Nephron (organoid): ENCODE results near the gene GPR142.

Source experiments
- H3K27ac Mint-ChIP-seq, 3 experiments: 2 replicates each; pipeline ENCODE4 v1.8.0; 2020; ENCODE audit warnings: mixed read lengths in 3 of 3, mild to moderate bottlenecking in 2 of 3, moderate library complexity in 1 of 3
- H3K27me3 Mint-ChIP-seq: 2 replicates; pipeline ENCODE4 v1.8.0; 2021; ENCODE audit warnings: low read depth, mild to moderate bottlenecking, moderate library complexity, mixed read lengths
- H3K36me3 Mint-ChIP-seq: 2 replicates; pipeline ENCODE4 v1.8.0; 2020; ENCODE audit warnings: low read depth, mixed read lengths
- H3K4me1 Mint-ChIP-seq: 2 replicates; pipeline ENCODE4 v1.8.0; 2020; ENCODE audit warnings: mixed read lengths
- H3K4me3 Mint-ChIP-seq, 3 experiments: 2 replicates each; pipeline ENCODE4 v1.8.0; 2020; ENCODE audit warnings: mild to moderate bottlenecking in 3 of 3, mixed read lengths in 3 of 3, moderate library complexity in 2 of 3
- H3K9me3 Mint-ChIP-seq: 2 replicates; pipeline ENCODE4 v1.8.0; 2020; ENCODE audit warnings: mixed read lengths
- CTCF ChIP-seq, 3 experiments: fragments of 200-600 bp; sonication (generic); IDR thresholded peaks; one replicate each; pipeline ENCODE4 v1.5.0; 2021; ENCODE audit warnings: antibody characterized with exemption in 3 of 3; ENCODE audit not compliant: unreplicated experiment in 3 of 3

Gene GPR142

GRCh38 chr17:74340470-74341023, 26.8 kb upstream of the GPR142 start:
- no peak overlapping the region for H3K4me3 Mint-ChIP-seq
- H3K36me3 Mint-ChIP-seq, result no peaks in the 10 kb centered on the region
- no peak overlapping the region for H3K27ac Mint-ChIP-seq
- peaks cover 30% of the 10 kb centered on the region for H3K27me3 Mint-ChIP-seq
- H3K9me3 Mint-ChIP-seq, result no peaks in the 10 kb centered on the region
- H3K4me1 Mint-ChIP-seq, result peaks cover 12% of the 10 kb centered on the region
- no peak for TF ChIP-seq CTCF (IDR thresholded peaks at IDR 0.05; ENCODE audit: unreplicated experiment in 3 of 3)

GRCh38 chr17:74342224-74342623, 25.1 kb upstream of the GPR142 start:
- Mint-ChIP-seq H3K4me1 (peaks cover 7% of the 10 kb centered on the region), H3K27me3 (peaks cover 21% of the 10 kb centered on the region), H3K36me3 (no peaks in the 10 kb centered on the region), H3K4me3 (no peak overlapping the region), H3K9me3 (no peaks in the 10 kb centered on the region), H3K27ac (no peak overlapping the region)
- TF ChIP-seq CTCF (IDR thresholded peaks at IDR 0.05; ENCODE audit: unreplicated experiment in 3 of 3), result no peak

GRCh38 chr17:74343121-74343520, 24.2 kb upstream of the GPR142 start:
- Mint-ChIP-seq H3K27ac (no peak overlapping the region), H3K36me3 (no peaks in the 10 kb centered on the region), H3K4me3 (no peak overlapping the region), H3K4me1 (peaks cover 7% of the 10 kb centered on the region), H3K27me3 (peaks cover 25% of the 10 kb centered on the region), H3K9me3 (no peaks in the 10 kb centered on the region)
- no peak for TF ChIP-seq CTCF (IDR thresholded peaks at IDR 0.05; ENCODE audit: unreplicated experiment in 3 of 3)

GRCh38 chr17:74343526-74344284, 23.6 kb upstream of the GPR142 start:
- Mint-ChIP-seq H3K27me3 (peaks cover 31% of the 10 kb centered on the region), H3K27ac (no peak overlapping the region), H3K9me3 (no peaks in the 10 kb centered on the region), H3K36me3 (no peaks in the 10 kb centered on the region), H3K4me3 (no peak overlapping the region), H3K4me1 (peaks cover 7% of the 10 kb centered on the region)
- TF ChIP-seq CTCF (IDR thresholded peaks at IDR 0.05; ENCODE audit: unreplicated experiment in 3 of 3), result no peak

- no peak overlapping the region for H3K4me3 Mint-ChIP-seq
- H3K27ac Mint-ChIP-seq, result no peak overlapping the region
- no peaks in the 10 kb centered on the region for H3K36me3 Mint-ChIP-seq
- H3K9me3 Mint-ChIP-seq, result no peaks in the 10 kb centered on the region
- H3K4me1 Mint-ChIP-seq, result peaks cover 7% of the 10 kb centered on the region
- no peak for TF ChIP-seq CTCF (IDR thresholded peaks at IDR 0.05; ENCODE audit: unreplicated experiment in 3 of 3)
- peaks cover 39% of the 10 kb centered on the region for H3K27me3 Mint-ChIP-seq
Observed at GRCh38 chr17:74344658-74345057, 22.6 kb upstream of the GPR142 start.
